HUES6 (cell line): ENCODE data around the gene KCNAB2.

Experiments used
- H3K27ac ChIP-seq: 2 replicates; pipeline ENCODE4 v1.7.0; 2013; ENCODE audit warnings: low read depth, mild to moderate bottlenecking, low read length, inconsistent platforms
- H3K27me3 ChIP-seq: 2 replicates; pipeline ENCODE4 v1.6.1; 2013; ENCODE audit warnings: low read length; ENCODE audit not compliant: control insufficient read depth, insufficient read depth
- H3K36me3 ChIP-seq: 2 replicates; pipeline ENCODE4 v1.6.1; 2013; ENCODE audit warnings: low read length; ENCODE audit not compliant: control insufficient read depth, insufficient read depth
- H3K4me1 ChIP-seq: 2 replicates; pipeline ENCODE4 v1.6.1; 2013; ENCODE audit warnings: low read length; ENCODE audit not compliant: control insufficient read depth, insufficient read depth
- H3K4me3 ChIP-seq: 2 replicates; pipeline ENCODE4 v1.5.1; 2013; ENCODE audit warnings: low read depth, low read length
- H3K9ac ChIP-seq: one replicate; pipeline ENCODE4 v1.6.1; 2013; ENCODE audit warnings: mild to moderate bottlenecking, low read length
- H3K9me3 ChIP-seq: 2 replicates; pipeline ENCODE4 v1.6.1; 2013; ENCODE audit warnings: low read depth, low read length; ENCODE audit not compliant: control insufficient read depth, insufficient read depth

The KCNAB2 gene

GRCh38 chr1:6133146-6133895 lies 87.6 kb downstream of the KCNAB2 start:
- Histone ChIP-seq H3K4me3 (no peak overlapping the region), H3K27ac (no peak overlapping the region), H3K9ac (no peak overlapping the region), H3K36me3 (no peaks in the 10 kb centered on the region), H3K4me1 (no peaks in the 10 kb centered on the region), H3K27me3 (peaks cover 12% of the 10 kb centered on the region), H3K9me3 (peaks cover 6% of the 10 kb centered on the region; the same call in 1 of the 2 replicates)

GRCh38 chr1:6134206-6134605 lies 88.5 kb downstream of the KCNAB2 start:
- no peak overlapping the region for H3K9ac ChIP-seq
- no peaks in the 10 kb centered on the region for H3K4me1 ChIP-seq
- H3K4me3 ChIP-seq: no peak overlapping the region
- H3K9me3 ChIP-seq: peaks cover 6% of the 10 kb centered on the region; the same call in 1 of the 2 replicates
- peaks cover 4% of the 10 kb centered on the region; the same call in 1 of the 2 replicates for H3K27me3 ChIP-seq
- no peak overlapping the region for H3K27ac ChIP-seq
- H3K36me3 ChIP-seq: no peaks in the 10 kb centered on the region

GRCh38 chr1:6134741-6135510 lies 89.2 kb downstream of the KCNAB2 start:
- H3K9ac ChIP-seq: no peak overlapping the region
- no peaks in the 10 kb centered on the region for H3K4me1 ChIP-seq
- H3K36me3 ChIP-seq: no peaks in the 10 kb centered on the region
- H3K27me3 ChIP-seq: no peaks in the 10 kb centered on the region; the same call in 1 of the 2 replicates
- no peak overlapping the region for H3K4me3 ChIP-seq
- H3K27ac ChIP-seq: no peak overlapping the region
- H3K9me3 ChIP-seq: peaks cover 6% of the 10 kb centered on the region; the same call in 1 of the 2 replicates

GRCh38 chr1:6136516-6137220 lies 91.0 kb downstream of the KCNAB2 start:
- Histone ChIP-seq H3K9me3 (peaks cover 6% of the 10 kb centered on the region; the same call in 1 of the 2 replicates), H3K4me1 (no peaks in the 10 kb centered on the region), H3K27ac (no peak overlapping the region), H3K27me3 (no peaks in the 10 kb centered on the region; the same call in 1 of the 2 replicates), H3K9ac (no peak overlapping the region), H3K4me3 (no peak overlapping the region), H3K36me3 (no peaks in the 10 kb centered on the region)

- Histone ChIP-seq H3K36me3 (no peaks in the 10 kb centered on the region), H3K27ac (no peak overlapping the region), H3K27me3 (no peaks in the 10 kb centered on the region; the same call in 1 of the 2 replicates), H3K9me3 (no peaks in the 10 kb centered on the region), H3K4me3 (no peak overlapping the region), H3K9ac (no peak overlapping the region), H3K4me1 (no peaks in the 10 kb centered on the region)
Observed at GRCh38 chr1:6137758-6138157, 92.1 kb downstream of the KCNAB2 start.

- Histone ChIP-seq H3K9me3 (no peaks in the 10 kb centered on the region), H3K27ac (no peak overlapping the region), H3K9ac (no peak overlapping the region), H3K27me3 (peaks cover 1% of the 10 kb centered on the region; the same call in 1 of the 2 replicates), H3K4me3 (no peak overlapping the region), H3K36me3 (no peaks in the 10 kb centered on the region), H3K4me1 (peaks cover 3% of the 10 kb centered on the region; the same call in 1 of the 2 replicates)
Observed at GRCh38 chr1:6140413-6140812, 94.7 kb downstream of the KCNAB2 start.

GRCh38 chr1:6141592-6141991 lies 95.9 kb downstream of the KCNAB2 start:
- H3K4me1 ChIP-seq: peaks cover 3% of the 10 kb centered on the region; the same call in 1 of the 2 replicates
- no peak overlapping the region for H3K4me3 ChIP-seq
- no peaks in the 10 kb centered on the region for H3K36me3 ChIP-seq
- H3K9ac ChIP-seq: no peak overlapping the region
- H3K9me3 ChIP-seq: no peaks in the 10 kb centered on the region
- no peak overlapping the region for H3K27ac ChIP-seq
- H3K27me3 ChIP-seq: peaks cover 11% of the 10 kb centered on the region; the same call in 1 of the 2 replicates

GRCh38 chr1:6142036-6142621 lies 96.4 kb downstream of the KCNAB2 start:
- Histone ChIP-seq H3K27me3 (peaks cover 15% of the 10 kb centered on the region), H3K4me3 (no peak overlapping the region), H3K9me3 (no peaks in the 10 kb centered on the region), H3K4me1 (peaks cover 3% of the 10 kb centered on the region; the same call in 1 of the 2 replicates), H3K36me3 (no peaks in the 10 kb centered on the region), H3K9ac (no peak overlapping the region), H3K27ac (no peak overlapping the region)

GRCh38 chr1:6142734-6143133 lies 97.0 kb downstream of the KCNAB2 start:
- Histone ChIP-seq H3K4me1 (peaks cover 3% of the 10 kb centered on the region; the same call in 1 of the 2 replicates), H3K27ac (no peak overlapping the region), H3K9ac (no peak overlapping the region), H3K27me3 (peaks cover 22% of the 10 kb centered on the region), H3K9me3 (no peaks in the 10 kb centered on the region), H3K4me3 (no peak overlapping the region), H3K36me3 (no peaks in the 10 kb centered on the region)

- Histone ChIP-seq H3K4me3 (no peak overlapping the region), H3K9ac (no peak overlapping the region), H3K36me3 (no peaks in the 10 kb centered on the region), H3K4me1 (peaks cover 3% of the 10 kb centered on the region; the same call in 1 of the 2 replicates), H3K9me3 (no peaks in the 10 kb centered on the region), H3K27ac (no peak overlapping the region), H3K27me3 (peaks cover 28% of the 10 kb centered on the region)
Observed at GRCh38 chr1:6143395-6143794, 97.7 kb downstream of the KCNAB2 start.
